Breast epithelium (tissue), 3 donors: Measurements from ENCODE around the gene CPA4.

ENCODE experiments used
- POLR2A ChIP-seq: fragments of 450-650 bp; IDR thresholded peaks from one replicate; pipeline ENCODE4 v1.6.1; 2016; ENCODE audit warnings: antibody characterized with exemption, mild to moderate bottlenecking, moderate library complexity
- POLR2AphosphoS5 ChIP-seq, 3 donors: sonication (generic); formaldehyde crosslinking; IDR thresholded peaks; one replicate each; pipeline ENCODE4 v1.6.1; 2017; ENCODE audit warnings: antibody characterized with exemption in 3 of 3
- TF ChIP-seq, protein P1 (sequence below), 3 donors: fragments of 450-650 bp; IDR thresholded peaks; one replicate each; pipeline ENCODE4 v1.5.1; 2016 to 2017; ENCODE audit warnings: antibody characterized with exemption in 3 of 3, mild to moderate bottlenecking in 3 of 3, moderate library complexity in 3 of 3

DNA sequence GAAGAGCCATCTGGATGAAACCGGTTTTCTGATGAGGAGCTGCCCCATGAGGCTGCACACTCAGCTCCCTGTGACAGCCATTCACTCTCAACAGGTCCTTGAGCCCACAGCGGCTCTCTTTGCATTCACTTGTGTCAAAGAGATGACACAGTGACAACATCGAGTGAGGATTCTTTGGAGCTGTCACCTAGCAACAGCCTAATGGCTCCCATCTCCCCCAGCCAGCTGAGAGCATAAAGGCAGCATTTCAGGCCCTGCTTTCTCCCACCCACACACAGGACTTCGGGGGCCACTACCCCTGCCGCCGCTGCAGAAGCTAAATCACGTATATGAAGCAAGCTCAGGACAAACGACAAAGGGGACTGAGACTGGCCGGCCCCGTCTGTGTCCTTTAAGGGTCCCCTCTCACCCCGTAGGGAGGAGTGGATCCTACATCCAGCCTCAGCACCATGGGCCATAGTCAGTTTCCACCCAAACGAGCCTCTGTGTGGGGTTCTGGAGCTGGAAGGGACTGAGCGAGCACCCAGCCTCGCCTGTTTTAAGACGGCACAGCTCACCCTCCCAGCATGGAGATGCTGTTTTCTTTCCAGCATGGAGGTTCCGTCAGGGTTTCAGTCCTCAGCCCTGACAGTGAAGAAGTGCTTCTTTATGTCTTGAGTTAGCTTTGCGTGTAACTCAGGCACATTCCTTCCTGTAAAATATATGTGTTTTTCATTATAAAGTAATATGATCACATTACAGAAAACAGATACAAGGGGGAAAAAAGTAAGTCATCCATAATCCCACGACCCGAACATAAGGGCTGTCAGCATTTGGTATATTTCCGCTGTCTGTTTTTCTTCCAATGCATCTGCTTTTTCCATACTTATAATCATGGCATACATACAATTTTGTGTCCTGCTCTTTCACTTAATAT is 4.9 kb downstream of the CPA4 start:
- TF ChIP-seq, protein P1, sequence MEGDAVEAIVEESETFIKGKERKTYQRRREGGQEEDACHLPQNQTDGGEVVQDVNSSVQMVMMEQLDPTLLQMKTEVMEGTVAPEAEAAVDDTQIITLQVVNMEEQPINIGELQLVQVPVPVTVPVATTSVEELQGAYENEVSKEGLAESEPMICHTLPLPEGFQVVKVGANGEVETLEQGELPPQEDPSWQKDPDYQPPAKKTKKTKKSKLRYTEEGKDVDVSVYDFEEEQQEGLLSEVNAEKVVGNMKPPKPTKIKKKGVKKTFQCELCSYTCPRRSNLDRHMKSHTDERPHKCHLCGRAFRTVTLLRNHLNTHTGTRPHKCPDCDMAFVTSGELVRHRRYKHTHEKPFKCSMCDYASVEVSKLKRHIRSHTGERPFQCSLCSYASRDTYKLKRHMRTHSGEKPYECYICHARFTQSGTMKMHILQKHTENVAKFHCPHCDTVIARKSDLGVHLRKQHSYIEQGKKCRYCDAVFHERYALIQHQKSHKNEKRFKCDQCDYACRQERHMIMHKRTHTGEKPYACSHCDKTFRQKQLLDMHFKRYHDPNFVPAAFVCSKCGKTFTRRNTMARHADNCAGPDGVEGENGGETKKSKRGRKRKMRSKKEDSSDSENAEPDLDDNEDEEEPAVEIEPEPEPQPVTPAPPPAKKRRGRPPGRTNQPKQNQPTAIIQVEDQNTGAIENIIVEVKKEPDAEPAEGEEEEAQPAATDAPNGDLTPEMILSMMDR (IDR thresholded peaks at IDR 0.05): no peak
- no peak for TF ChIP-seq POLR2A
- TF ChIP-seq POLR2AphosphoS5 (IDR thresholded peaks at IDR 0.05): no peak
